WTC11 (cell line): ENCODE results near the gene DSG4.

Experiments used
- ATF1 ChIP-seq: sonication (generic); formaldehyde crosslinking; IDR thresholded peaks from 2 replicates; pipeline ENCODE4 v1.8.1; 2023; ENCODE audit warnings: mild to moderate bottlenecking, moderate library complexity, missing genetic modification reagents
- CREM ChIP-seq: sonication (generic); formaldehyde crosslinking; IDR thresholded peaks from 2 replicates; pipeline ENCODE4 v1.8.1; 2022; ENCODE audit warnings: mild to moderate bottlenecking, missing genetic modification reagents, moderate library complexity
- ESRRA ChIP-seq: sonication (generic); formaldehyde crosslinking; IDR thresholded peaks from 2 replicates; pipeline ENCODE4 v1.8.1; 2022; ENCODE audit warnings: mild to moderate bottlenecking, missing genetic modification reagents, borderline replicate concordance
- HMGA2 ChIP-seq: fragments of 250-450 bp; sonication (Bioruptor Pico); IDR thresholded peaks from 2 replicates; pipeline ENCODE4 v1.4.0; 2021; ENCODE audit warnings: mild to moderate bottlenecking, moderate library complexity
- IRF2 ChIP-seq: sonication (generic); formaldehyde crosslinking; IDR thresholded peaks from 2 replicates; pipeline ENCODE4 v1.8.0; 2022; ENCODE audit warnings: low read depth, missing genetic modification reagents, borderline replicate concordance
- ZNF121 ChIP-seq: sonication (generic); formaldehyde crosslinking; IDR thresholded peaks from 2 replicates; pipeline ENCODE4 v1.8.0; 2023; ENCODE audit warnings: missing genetic modification reagents
- ZNF317 ChIP-seq: sonication (generic); formaldehyde crosslinking; IDR thresholded peaks from 2 replicates; pipeline ENCODE4 v1.8.1; 2023; ENCODE audit warnings: low read depth, mild to moderate bottlenecking, moderate library complexity, missing genetic modification reagents, borderline replicate concordance
- TF ChIP-seq, protein P1 (sequence below): sonication (generic); formaldehyde crosslinking; IDR thresholded peaks from 2 replicates; pipeline ENCODE4 v1.8.1; 2023; ENCODE audit warnings: mild to moderate bottlenecking, missing genetic modification reagents
- TF ChIP-seq, protein P2 (sequence below): fragments of 200-600 bp; IDR thresholded peaks from 2 replicates; pipeline ENCODE4 v1.8.0; 2022; ENCODE audit warnings: antibody characterized with exemption
- TF ChIP-seq, protein P3 (sequence below): sonication (generic); formaldehyde crosslinking; IDR thresholded peaks from 2 replicates; pipeline ENCODE4 v1.8.1; 2023; ENCODE audit warnings: mild to moderate bottlenecking, missing genetic modification reagents, borderline replicate concordance
- TF ChIP-seq, protein P4 (sequence below): sonication (generic); formaldehyde crosslinking; IDR thresholded peaks from 2 replicates; pipeline ENCODE4 v1.8.1; 2022; ENCODE audit warnings: low read depth, mild to moderate bottlenecking, moderate library complexity, missing genetic modification reagents, borderline replicate concordance

DNA sequence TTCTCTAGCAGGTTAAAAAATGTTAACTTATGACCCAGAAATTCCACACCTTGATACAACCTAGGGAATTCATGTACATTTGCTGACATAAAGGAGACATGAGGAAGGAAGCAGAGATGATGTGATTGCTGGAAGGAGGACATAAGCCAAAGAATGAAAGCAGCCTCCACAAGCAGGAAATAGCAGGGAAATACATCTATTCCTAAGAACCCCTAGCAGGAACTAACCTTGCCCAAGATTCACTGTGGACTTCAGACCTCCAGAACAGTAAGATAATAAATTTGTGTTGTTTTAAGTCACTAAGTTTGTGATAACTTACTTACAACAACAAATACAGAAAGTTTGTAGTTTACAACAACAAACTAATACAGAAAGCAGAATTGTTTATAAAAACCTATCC, 4.6 kb upstream of the DSG4 start:
- TF ChIP-seq, protein P1, sequence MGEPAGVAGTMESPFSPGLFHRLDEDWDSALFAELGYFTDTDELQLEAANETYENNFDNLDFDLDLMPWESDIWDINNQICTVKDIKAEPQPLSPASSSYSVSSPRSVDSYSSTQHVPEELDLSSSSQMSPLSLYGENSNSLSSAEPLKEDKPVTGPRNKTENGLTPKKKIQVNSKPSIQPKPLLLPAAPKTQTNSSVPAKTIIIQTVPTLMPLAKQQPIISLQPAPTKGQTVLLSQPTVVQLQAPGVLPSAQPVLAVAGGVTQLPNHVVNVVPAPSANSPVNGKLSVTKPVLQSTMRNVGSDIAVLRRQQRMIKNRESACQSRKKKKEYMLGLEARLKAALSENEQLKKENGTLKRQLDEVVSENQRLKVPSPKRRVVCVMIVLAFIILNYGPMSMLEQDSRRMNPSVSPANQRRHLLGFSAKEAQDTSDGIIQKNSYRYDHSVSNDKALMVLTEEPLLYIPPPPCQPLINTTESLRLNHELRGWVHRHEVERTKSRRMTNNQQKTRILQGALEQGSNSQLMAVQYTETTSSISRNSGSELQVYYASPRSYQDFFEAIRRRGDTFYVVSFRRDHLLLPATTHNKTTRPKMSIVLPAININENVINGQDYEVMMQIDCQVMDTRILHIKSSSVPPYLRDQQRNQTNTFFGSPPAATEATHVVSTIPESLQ (CRISPR knock-in tag), result no peak
- TF ChIP-seq ZNF121 (CRISPR knock-in tag) (no peak), ESRRA (no peak), CREM (no peak), HMGA2 (CRISPR knock-in tag) (no peak), ZNF317 (CRISPR knock-in tag) (no peak), IRF2 (no peak), ATF1 (CRISPR knock-in tag) (no peak)
- TF ChIP-seq, protein P2, sequence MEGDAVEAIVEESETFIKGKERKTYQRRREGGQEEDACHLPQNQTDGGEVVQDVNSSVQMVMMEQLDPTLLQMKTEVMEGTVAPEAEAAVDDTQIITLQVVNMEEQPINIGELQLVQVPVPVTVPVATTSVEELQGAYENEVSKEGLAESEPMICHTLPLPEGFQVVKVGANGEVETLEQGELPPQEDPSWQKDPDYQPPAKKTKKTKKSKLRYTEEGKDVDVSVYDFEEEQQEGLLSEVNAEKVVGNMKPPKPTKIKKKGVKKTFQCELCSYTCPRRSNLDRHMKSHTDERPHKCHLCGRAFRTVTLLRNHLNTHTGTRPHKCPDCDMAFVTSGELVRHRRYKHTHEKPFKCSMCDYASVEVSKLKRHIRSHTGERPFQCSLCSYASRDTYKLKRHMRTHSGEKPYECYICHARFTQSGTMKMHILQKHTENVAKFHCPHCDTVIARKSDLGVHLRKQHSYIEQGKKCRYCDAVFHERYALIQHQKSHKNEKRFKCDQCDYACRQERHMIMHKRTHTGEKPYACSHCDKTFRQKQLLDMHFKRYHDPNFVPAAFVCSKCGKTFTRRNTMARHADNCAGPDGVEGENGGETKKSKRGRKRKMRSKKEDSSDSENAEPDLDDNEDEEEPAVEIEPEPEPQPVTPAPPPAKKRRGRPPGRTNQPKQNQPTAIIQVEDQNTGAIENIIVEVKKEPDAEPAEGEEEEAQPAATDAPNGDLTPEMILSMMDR, result no peak
- TF ChIP-seq, protein P3, sequence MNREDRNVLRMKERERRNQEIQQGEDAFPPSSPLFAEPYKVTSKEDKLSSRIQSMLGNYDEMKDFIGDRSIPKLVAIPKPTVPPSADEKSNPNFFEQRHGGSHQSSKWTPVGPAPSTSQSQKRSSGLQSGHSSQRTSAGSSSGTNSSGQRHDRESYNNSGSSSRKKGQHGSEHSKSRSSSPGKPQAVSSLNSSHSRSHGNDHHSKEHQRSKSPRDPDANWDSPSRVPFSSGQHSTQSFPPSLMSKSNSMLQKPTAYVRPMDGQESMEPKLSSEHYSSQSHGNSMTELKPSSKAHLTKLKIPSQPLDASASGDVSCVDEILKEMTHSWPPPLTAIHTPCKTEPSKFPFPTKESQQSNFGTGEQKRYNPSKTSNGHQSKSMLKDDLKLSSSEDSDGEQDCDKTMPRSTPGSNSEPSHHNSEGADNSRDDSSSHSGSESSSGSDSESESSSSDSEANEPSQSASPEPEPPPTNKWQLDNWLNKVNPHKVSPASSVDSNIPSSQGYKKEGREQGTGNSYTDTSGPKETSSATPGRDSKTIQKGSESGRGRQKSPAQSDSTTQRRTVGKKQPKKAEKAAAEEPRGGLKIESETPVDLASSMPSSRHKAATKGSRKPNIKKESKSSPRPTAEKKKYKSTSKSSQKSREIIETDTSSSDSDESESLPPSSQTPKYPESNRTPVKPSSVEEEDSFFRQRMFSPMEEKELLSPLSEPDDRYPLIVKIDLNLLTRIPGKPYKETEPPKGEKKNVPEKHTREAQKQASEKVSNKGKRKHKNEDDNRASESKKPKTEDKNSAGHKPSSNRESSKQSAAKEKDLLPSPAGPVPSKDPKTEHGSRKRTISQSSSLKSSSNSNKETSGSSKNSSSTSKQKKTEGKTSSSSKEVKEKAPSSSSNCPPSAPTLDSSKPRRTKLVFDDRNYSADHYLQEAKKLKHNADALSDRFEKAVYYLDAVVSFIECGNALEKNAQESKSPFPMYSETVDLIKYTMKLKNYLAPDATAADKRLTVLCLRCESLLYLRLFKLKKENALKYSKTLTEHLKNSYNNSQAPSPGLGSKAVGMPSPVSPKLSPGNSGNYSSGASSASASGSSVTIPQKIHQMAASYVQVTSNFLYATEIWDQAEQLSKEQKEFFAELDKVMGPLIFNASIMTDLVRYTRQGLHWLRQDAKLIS, result no peak
- TF ChIP-seq, protein P4, sequence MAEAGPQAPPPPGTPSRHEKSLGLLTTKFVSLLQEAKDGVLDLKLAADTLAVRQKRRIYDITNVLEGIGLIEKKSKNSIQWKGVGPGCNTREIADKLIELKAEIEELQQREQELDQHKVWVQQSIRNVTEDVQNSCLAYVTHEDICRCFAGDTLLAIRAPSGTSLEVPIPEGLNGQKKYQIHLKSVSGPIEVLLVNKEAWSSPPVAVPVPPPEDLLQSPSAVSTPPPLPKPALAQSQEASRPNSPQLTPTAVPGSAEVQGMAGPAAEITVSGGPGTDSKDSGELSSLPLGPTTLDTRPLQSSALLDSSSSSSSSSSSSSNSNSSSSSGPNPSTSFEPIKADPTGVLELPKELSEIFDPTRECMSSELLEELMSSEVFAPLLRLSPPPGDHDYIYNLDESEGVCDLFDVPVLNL (CRISPR knock-in tag), result no peak
